Loucy (cell line): Measurements from ENCODE around the gene TEX13D.
"Not testable (repeated sequence)": the region's sequence is repeated elsewhere in the genome, so short reads cannot be mapped to it uniquely, and the experiment has no call there.

Experiments used
- H2AFZ ChIP-seq: fragments of 200-600 bp; sonication (generic); 2 replicates; pipeline ENCODE4 v1.6.0; 2016; ENCODE audit warnings: antibody characterized with exemption, mild to moderate bottlenecking, low read length, moderate library complexity
- H3F3A ChIP-seq: fragments of 200-600 bp; 2 replicates; pipeline ENCODE4 v1.6.0; 2016; ENCODE audit warnings: antibody characterized with exemption, low read depth, mild to moderate bottlenecking
- H3K27me3 ChIP-seq: fragments of 200-600 bp; sonication (generic); 2 replicates; pipeline ENCODE4 v1.6.1; 2014; ENCODE audit warnings: low read length, mild to moderate bottlenecking; ENCODE audit not compliant: insufficient read depth, poor library complexity, severe bottlenecking
- H3K36me3 ChIP-seq: fragments of 200-600 bp; sonication (generic); 2 replicates; pipeline ENCODE4 v1.6.1; 2016; ENCODE audit warnings: low read length; ENCODE audit not compliant: insufficient read depth
- H3K4me1 ChIP-seq: fragments of 200-600 bp; sonication (generic); 2 replicates; pipeline ENCODE4 v1.5.1; 2014; ENCODE audit warnings: low read length, mild to moderate bottlenecking; ENCODE audit not compliant: insufficient read depth, poor library complexity, severe bottlenecking
- H3K4me2 ChIP-seq: fragments of 200-600 bp; sonication (generic); 2 replicates; pipeline ENCODE4 v1.6.0; 2014; ENCODE audit warnings: antibody characterized with exemption, low read length, low read depth, mild to moderate bottlenecking; ENCODE audit not compliant: poor library complexity, severe bottlenecking
- H3K4me3 ChIP-seq: fragments of 200-600 bp; sonication (generic); 2 replicates; pipeline ENCODE4 v1.5.1; 2014; ENCODE audit warnings: low read length, mild to moderate bottlenecking, mixed read lengths; ENCODE audit not compliant: poor library complexity, severe bottlenecking
- H3K79me2 ChIP-seq: fragments of 200-600 bp; sonication (generic); 2 replicates; pipeline ENCODE4 v1.6.1; 2014; ENCODE audit warnings: low read length; ENCODE audit not compliant: insufficient read depth
- H3K9ac ChIP-seq: fragments of 200-600 bp; sonication (generic); 2 replicates; pipeline ENCODE4 v1.6.0; 2014; ENCODE audit warnings: mild to moderate bottlenecking, low read depth, low read length, moderate library complexity; ENCODE audit not compliant: poor library complexity, severe bottlenecking
- H3K9me2 ChIP-seq: fragments of 200-600 bp; sonication (generic); replicated peaks from 2 replicates; pipeline ENCODE4 v1.6.1; 2016; ENCODE audit warnings: low read depth, low read length, mixed read lengths
- H3K9me3 ChIP-seq: fragments of 200-600 bp; sonication (generic); 2 replicates; pipeline ENCODE4 v1.6.1; 2014; ENCODE audit warnings: mild to moderate bottlenecking, antibody characterized with exemption, low read length, low read depth; ENCODE audit not compliant: insufficient read depth
- H4K20me1 ChIP-seq: fragments of 200-600 bp; sonication (generic); 2 replicates; pipeline ENCODE4 v1.6.0; 2014; ENCODE audit warnings: antibody characterized with exemption, low read length, mild to moderate bottlenecking; ENCODE audit not compliant: insufficient read depth, poor library complexity, severe bottlenecking
- EZH2phosphoT487 ChIP-seq: fragments of 200-600 bp; IDR thresholded peaks from 2 replicates; pipeline ENCODE4 v1.6.1; 2018; ENCODE audit warnings: antibody characterized with exemption, mild to moderate bottlenecking, moderate library complexity, borderline replicate concordance
- TF ChIP-seq, protein P1 (sequence below): fragments of 200-600 bp; sonication (generic); conservative IDR thresholded peaks from 2 replicates; pipeline ENCODE4 v1.5.1; 2014; ENCODE audit warnings: mild to moderate bottlenecking, antibody characterized with exemption, low read length

The TEX13D gene

DNA sequence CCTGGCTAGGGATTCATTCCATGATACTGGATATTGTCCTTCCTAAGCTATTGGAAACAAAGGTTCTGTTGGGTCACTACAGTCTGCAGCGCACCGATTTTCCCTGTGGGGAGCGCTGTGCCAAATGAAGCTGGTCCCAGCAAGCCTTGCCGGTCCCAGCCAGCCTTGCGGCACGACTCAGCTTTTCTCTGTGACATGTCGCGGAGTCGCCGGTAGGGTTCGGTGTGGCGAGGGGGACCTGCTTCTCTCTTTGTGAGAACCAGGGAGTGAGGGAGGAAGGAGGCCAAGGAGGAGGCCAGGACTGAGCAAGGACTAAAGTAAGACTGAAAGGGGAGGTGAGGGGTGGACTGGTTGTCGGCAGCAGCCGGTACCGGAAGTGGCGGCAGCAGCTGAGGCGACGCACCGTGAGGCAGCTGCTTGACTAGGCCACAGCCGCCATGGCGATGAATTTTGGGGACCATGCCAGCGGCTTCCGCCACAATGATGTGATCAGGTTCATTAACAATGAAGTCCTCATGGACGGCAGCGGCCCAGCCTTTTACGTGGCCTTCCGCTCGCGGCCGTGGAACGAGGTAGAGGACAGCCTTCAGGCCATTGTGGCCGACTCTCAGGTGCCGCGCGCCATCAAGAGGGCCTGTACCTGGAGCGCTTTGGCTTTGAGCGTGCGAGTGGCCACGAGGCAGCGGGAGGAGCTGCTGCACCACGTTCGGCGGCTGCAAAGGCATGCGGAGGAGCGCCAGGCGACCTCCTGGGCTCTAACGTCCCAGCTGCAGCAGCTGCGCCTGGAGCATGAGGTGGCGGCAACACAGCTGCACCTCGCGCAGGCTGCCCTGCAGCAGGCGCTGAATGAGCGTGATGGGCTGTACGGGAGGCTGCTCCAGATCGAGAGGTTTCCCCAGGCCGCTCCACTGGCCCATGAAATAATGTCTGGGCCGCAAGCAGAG lies at the start of gene TEX13D:
Gene TEX13D (plus strand): TSS at position 180 of the 944 bp plus-strand sequence. CDS start 258 bp downstream, at position 438.
- Histone ChIP-seq H3K79me2 (no peaks in the 10 kb centered on the region), H3K4me1 (peaks cover 18% of the 10 kb centered on the region), H2AFZ (no peak within 1 kb of the TSS), H4K20me1 (no peaks in the 10 kb centered on the region), H3F3A (no peaks in the 10 kb centered on the region), H3K27me3 (no peaks in the 10 kb centered on the region), H3K4me3 (no peak within 1 kb of the TSS), H3K9ac (no peak within 1 kb of the TSS), H3K36me3 (no peaks in the 10 kb centered on the region), H3K9me2 (no peaks in the 10 kb centered on the region), H3K9me3 (no peaks in the 10 kb centered on the region), H3K4me2 (no peak within 1 kb of the TSS)
- TF ChIP-seq, protein P1, sequence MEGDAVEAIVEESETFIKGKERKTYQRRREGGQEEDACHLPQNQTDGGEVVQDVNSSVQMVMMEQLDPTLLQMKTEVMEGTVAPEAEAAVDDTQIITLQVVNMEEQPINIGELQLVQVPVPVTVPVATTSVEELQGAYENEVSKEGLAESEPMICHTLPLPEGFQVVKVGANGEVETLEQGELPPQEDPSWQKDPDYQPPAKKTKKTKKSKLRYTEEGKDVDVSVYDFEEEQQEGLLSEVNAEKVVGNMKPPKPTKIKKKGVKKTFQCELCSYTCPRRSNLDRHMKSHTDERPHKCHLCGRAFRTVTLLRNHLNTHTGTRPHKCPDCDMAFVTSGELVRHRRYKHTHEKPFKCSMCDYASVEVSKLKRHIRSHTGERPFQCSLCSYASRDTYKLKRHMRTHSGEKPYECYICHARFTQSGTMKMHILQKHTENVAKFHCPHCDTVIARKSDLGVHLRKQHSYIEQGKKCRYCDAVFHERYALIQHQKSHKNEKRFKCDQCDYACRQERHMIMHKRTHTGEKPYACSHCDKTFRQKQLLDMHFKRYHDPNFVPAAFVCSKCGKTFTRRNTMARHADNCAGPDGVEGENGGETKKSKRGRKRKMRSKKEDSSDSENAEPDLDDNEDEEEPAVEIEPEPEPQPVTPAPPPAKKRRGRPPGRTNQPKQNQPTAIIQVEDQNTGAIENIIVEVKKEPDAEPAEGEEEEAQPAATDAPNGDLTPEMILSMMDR, result no peak
- TF ChIP-seq EZH2phosphoT487, result no peak

DNA sequence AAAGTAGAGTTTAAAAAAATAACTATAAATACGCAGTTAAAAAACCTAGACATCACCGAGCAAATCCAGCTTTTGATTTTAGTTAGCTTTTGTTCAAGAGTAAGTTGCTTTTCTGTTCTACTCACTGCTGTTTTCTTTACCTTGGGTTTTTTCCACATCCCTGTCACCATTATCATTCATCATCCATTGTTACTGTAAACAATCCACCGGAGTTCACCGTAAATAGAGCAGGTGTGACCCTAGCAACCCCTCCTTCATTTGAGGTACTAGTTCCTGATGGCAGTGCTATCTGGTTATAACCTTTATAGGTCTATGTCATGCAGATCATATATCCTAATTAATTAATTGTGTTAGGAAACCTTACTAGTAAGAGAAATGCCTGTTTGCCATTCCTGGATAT lies 43.0 kb upstream of the TEX13D start:
- Histone ChIP-seq H3K4me2 (no peak overlapping the region), H3K9me2 (no peaks in the 10 kb centered on the region), H3K4me1 (no peaks in the 10 kb centered on the region), H3K9me3 (no peaks in the 10 kb centered on the region), H2AFZ (no peak overlapping the region), H3K27me3 (no peaks in the 10 kb centered on the region), H3K36me3 (no peaks in the 10 kb centered on the region), H3K9ac (no peak overlapping the region), H3K79me2 (no peaks in the 10 kb centered on the region), H3K4me3 (no peak overlapping the region), H3F3A (no peaks in the 10 kb centered on the region), H4K20me1 (no peaks in the 10 kb centered on the region)
- no peak for TF ChIP-seq EZH2phosphoT487
- TF ChIP-seq, protein P1, result no peak

DNA sequence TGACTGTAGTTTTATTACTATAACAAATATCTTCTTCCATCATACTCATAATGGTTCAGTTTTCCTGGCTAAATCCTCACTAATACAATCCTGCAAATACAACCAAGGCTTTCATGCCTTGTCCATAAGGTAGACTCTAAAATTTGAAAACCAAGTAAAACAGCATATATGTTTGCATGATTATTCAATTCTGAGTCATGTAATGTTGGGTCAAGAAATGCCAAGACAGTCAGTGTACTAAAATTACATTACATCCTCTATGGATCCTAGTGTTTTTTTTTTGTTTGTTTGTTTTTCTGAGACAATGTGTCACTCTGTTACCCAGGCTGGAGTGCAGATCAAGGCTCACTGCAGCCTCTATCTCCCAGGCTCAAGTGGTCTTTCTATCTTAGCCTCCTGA lies 38.6 kb upstream of the TEX13D start:
- no peaks in the 10 kb centered on the region for H3K9me2 ChIP-seq
- no peak overlapping the region for H2AFZ ChIP-seq
- no peak for TF ChIP-seq EZH2phosphoT487
- TF ChIP-seq, protein P1, result no peak
- no peak overlapping the region for H3K4me2 ChIP-seq
- H3K4me1 ChIP-seq, result no peaks in the 10 kb centered on the region
- no peaks in the 10 kb centered on the region for H3F3A ChIP-seq
- no peak overlapping the region for H3K4me3 ChIP-seq
- no peaks in the 10 kb centered on the region for H3K9me3 ChIP-seq
- H3K79me2 ChIP-seq, result no peaks in the 10 kb centered on the region
- H3K36me3 ChIP-seq, result no peaks in the 10 kb centered on the region
- no peaks in the 10 kb centered on the region for H4K20me1 ChIP-seq
- H3K27me3 ChIP-seq, result no peaks in the 10 kb centered on the region
- no peak overlapping the region for H3K9ac ChIP-seq

GRCh38 chrX:124299323-124299722 lies 33.1 kb upstream of the TEX13D start:
- H3K4me2 ChIP-seq, H3K9me3 ChIP-seq, H3K36me3 ChIP-seq, H2AFZ ChIP-seq, H3K4me1 ChIP-seq, H3K9ac ChIP-seq, H3K4me3 ChIP-seq, H3K9me2 ChIP-seq, H3K27me3 ChIP-seq, H4K20me1 ChIP-seq, H3F3A ChIP-seq, H3K79me2 ChIP-seq: not testable (repeated sequence)
